NT2/D1 (cell line): ENCODE results near the gene ABCD1.

Experiments used
- SUZ12 ChIP-seq: IDR thresholded peaks from 2 replicates; pipeline ENCODE4 v1.6.1; 2011; ENCODE audit not compliant: insufficient read length, insufficient read depth; ENCODE audit errors: extremely low read depth
- YY1 ChIP-seq: IDR thresholded peaks from 2 replicates; pipeline ENCODE4 v1.6.1; 2011; ENCODE audit not compliant: insufficient read length, insufficient read depth
- ZNF274 ChIP-seq: IDR thresholded peaks from 2 replicates; pipeline ENCODE4 v1.6.1; 2011; ENCODE audit warnings: mild to moderate bottlenecking, low read depth, low read length

GRCh38 chrX:153776611-153777045 lies 52.0 kb downstream of the ABCD1 start:
- TF ChIP-seq ZNF274, result no peak
- TF ChIP-seq YY1, result no peak
- no peak for TF ChIP-seq SUZ12
